Astrocyte of the cerebellum (primary cell): ENCODE measurements around the gene C17orf107.

Source experiments
- DNase-seq: peaks from one replicate; pipeline ENCODE4 v3.0.0-alpha.2; 2011; ENCODE audit warnings: low read depth
- H3K4me3 ChIP-seq: 2 replicates; pipeline ENCODE4 v1.5.1; 2011; ENCODE audit warnings: mild to moderate bottlenecking, low read depth, low read length, moderate library complexity
- CTCF ChIP-seq: IDR thresholded peaks from 2 replicates; pipeline ENCODE4 v1.5.1; 2012; ENCODE audit warnings: low read length, low read depth, moderate library complexity, mild to moderate bottlenecking; ENCODE audit errors: missing control alignments
- in situ Hi-C: cut with HindIII; loops from 2 replicates; pipeline ENCODE4 v1.10.0; 2017; ENCODE audit warnings: low sequenced_read_pairs

Gene C17orf107

GRCh38 chr17:4928881-4929280 lies 29.5 kb downstream of the C17orf107 start:
- H3K4me3 ChIP-seq: no peak overlapping the region
- DNase-seq: no peak
- in situ Hi-C loops: no loop called here
- TF ChIP-seq CTCF: no peak

- in situ Hi-C loops: no loop called here
- DNase-seq: no peak
- H3K4me3 ChIP-seq: no peak within 1 kb of the TSS
- no peak for TF ChIP-seq CTCF
Measured at GRCh38 chr17:4931963-4932362, 32.6 kb downstream of the C17orf107 start, which contains the start of gene GP1BA. Gene GP1BA (plus strand): TSS chr17:4932277. CDS start chr17:4932605, 328 bp downstream.

- no peak overlapping the region for H3K4me3 ChIP-seq
- in situ Hi-C loops: no loop called here
- no peak for TF ChIP-seq CTCF
- DNase-seq: no peak
Measured at GRCh38 chr17:4932756-4933155, 33.4 kb downstream of the C17orf107 start.

GRCh38 chr17:4933646-4934045 lies 34.3 kb downstream of the C17orf107 start:
- TF ChIP-seq CTCF: no peak
- in situ Hi-C loops: no loop called here
- no peak for DNase-seq
- no peak overlapping the region for H3K4me3 ChIP-seq

GRCh38 chr17:4934173-4934979 lies 35.0 kb downstream of the C17orf107 start:
- no peak overlapping the region for H3K4me3 ChIP-seq
- peak; percentile 63 for TF ChIP-seq CTCF
- no peak for DNase-seq
- in situ Hi-C loops: no loop called here

GRCh38 chr17:4935650-4936049 lies 36.3 kb downstream of the C17orf107 start:
- DNase-seq: no peak
- TF ChIP-seq CTCF: no peak
- no peak overlapping the region for H3K4me3 ChIP-seq
- in situ Hi-C loops: no loop called here

- in situ Hi-C loops: no loop called here
- no peak for DNase-seq
- no peak for TF ChIP-seq CTCF
- H3K4me3 ChIP-seq: no peak overlapping the region
Measured at GRCh38 chr17:4936436-4936835, 37.1 kb downstream of the C17orf107 start.
